ENCODE results near the gene DLST. TPM values are rescaled to one million over a fixed set of nuclear protein-coding genes. Genes with fewer than 3 reads are reported as not detected.

DLST gene
- polyA plus RNA-seq, 1 of the 3 experiments (the other 2 are of a cell fraction) = 92.3 TPM

DNA sequence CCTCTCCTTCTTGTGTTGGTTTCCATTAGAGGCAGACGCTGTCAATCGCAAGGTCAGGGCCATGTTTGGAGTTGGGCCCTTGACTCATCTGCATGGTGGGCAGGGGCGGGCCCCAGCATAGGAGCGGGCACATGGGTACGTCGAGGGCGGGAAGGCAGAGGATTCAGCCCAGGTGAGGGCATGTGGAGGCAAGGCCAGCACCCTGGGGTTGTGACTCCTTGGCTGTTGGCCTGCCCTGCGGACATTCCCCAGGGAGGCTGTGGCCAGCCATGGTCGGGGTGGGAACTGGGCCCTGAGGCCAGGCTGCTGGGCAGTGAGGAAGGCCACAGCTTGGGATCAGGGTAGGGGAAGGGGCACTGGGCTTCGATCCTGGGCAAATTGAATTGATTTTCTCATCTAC, 31.1 kb downstream of the DLST start (continued):
- TF ChIP-seq, protein P1, sequence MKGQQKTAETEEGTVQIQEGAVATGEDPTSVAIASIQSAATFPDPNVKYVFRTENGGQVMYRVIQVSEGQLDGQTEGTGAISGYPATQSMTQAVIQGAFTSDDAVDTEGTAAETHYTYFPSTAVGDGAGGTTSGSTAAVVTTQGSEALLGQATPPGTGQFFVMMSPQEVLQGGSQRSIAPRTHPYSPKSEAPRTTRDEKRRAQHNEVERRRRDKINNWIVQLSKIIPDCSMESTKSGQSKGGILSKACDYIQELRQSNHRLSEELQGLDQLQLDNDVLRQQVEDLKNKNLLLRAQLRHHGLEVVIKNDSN (IDR thresholded peaks at IDR 0.05; ENCODE audit: borderline replicate concordance, low read depth) = no peak

DNA sequence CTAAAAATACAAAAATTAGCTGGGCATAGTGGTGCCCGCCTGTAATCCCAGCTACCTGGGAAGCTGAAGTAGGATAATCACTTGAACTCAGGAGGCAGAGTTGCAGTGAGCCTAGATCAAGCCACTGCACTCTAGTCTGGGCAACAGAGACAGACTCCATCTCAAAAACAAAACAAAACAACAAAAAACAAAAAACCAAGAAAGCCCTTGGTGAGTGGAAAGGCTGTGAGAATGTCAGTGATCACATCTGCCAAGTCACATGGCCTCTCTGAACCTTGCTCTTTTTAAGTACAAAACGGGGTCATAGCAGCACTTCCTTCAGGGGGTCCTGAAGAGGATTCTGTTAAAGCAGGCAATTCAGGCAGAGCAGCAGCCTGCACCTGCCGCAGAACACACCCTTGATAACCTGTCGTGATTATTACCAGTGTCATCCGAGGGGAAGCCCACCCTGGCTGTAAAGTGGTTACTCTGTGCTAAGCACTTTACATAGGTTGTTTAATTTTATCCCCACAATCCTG, 31.7 kb downstream of the DLST start:
- ChIA-PET CTCF (interaction anchor here (1.2 to 26.0 kb wide), 3 partner anchors 9 to 175 kb away, joined by 3 to 537 read pairs (median 24); no protein-coding TSS in a partner anchor), POLR2A (no interaction called here)
- no peaks in the 10 kb centered on the region for H3K9me3 ChIP-seq
- no peak for DNase-seq
- no peak overlapping the region for H3K4me3 ChIP-seq (ENCODE audit: low read depth in 2 of 2, low read length in 1 of 2)
- H3K79me2 ChIP-seq (ENCODE audit: insufficient read depth) = no peaks in the 10 kb centered on the region
- H3K4me1 ChIP-seq (ENCODE audit: control insufficient read depth in 1 of 2, insufficient read depth in 2 of 2, low read depth in 1 of 2, low read length in 1 of 2) = no peaks in the 10 kb centered on the region; a peak in 1 of 4 replicates
- no peaks in the 10 kb centered on the region for H3K27me3 ChIP-seq (ENCODE audit: insufficient read depth)
- WGBS (ENCODE audit: low lambda C conversion rate) = 62% methylated on average over 5 of the region's 5 CpGs
- TF ChIP-seq GABPA (IDR thresholded peaks at IDR 0.05; ENCODE audit: low read depth) = no peak
- no peak for TF ChIP-seq FOXJ3 (CRISPR knock-in tag; IDR thresholded peaks at IDR 0.05)
- TF ChIP-seq, protein P2, sequence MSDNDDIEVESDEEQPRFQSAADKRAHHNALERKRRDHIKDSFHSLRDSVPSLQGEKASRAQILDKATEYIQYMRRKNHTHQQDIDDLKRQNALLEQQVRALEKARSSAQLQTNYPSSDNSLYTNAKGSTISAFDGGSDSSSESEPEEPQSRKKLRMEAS (IDR thresholded peaks at IDR 0.05; ENCODE audit: low read depth) = no peak
- no peak for TF ChIP-seq EZH2phosphoT487 (IDR thresholded peaks at IDR 0.05; ENCODE audit: borderline replicate concordance, low read depth)
- TF ChIP-seq SMC3 (IDR thresholded peaks at IDR 0.05; ENCODE audit: low read depth, low read length) = no peak
- TF ChIP-seq YY1 (IDR thresholded peaks at IDR 0.05; ENCODE audit: low read depth) = no peak
- no peak for TF ChIP-seq CHD2 (IDR thresholded peaks at IDR 0.05; ENCODE audit: low read length, partially characterized antibody)
- TF ChIP-seq, protein P3, sequence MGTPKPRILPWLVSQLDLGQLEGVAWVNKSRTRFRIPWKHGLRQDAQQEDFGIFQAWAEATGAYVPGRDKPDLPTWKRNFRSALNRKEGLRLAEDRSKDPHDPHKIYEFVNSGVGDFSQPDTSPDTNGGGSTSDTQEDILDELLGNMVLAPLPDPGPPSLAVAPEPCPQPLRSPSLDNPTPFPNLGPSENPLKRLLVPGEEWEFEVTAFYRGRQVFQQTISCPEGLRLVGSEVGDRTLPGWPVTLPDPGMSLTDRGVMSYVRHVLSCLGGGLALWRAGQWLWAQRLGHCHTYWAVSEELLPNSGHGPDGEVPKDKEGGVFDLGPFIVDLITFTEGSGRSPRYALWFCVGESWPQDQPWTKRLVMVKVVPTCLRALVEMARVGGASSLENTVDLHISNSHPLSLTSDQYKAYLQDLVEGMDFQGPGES (IDR thresholded peaks at IDR 0.05; ENCODE audit: low read depth, low read length) = no peak
- TF ChIP-seq EP300 (IDR thresholded peaks at IDR 0.05; ENCODE audit: borderline replicate concordance in 1 of 2, low read depth in 1 of 2, low read length in 1 of 2) = no peak
- TF ChIP-seq, protein P4, sequence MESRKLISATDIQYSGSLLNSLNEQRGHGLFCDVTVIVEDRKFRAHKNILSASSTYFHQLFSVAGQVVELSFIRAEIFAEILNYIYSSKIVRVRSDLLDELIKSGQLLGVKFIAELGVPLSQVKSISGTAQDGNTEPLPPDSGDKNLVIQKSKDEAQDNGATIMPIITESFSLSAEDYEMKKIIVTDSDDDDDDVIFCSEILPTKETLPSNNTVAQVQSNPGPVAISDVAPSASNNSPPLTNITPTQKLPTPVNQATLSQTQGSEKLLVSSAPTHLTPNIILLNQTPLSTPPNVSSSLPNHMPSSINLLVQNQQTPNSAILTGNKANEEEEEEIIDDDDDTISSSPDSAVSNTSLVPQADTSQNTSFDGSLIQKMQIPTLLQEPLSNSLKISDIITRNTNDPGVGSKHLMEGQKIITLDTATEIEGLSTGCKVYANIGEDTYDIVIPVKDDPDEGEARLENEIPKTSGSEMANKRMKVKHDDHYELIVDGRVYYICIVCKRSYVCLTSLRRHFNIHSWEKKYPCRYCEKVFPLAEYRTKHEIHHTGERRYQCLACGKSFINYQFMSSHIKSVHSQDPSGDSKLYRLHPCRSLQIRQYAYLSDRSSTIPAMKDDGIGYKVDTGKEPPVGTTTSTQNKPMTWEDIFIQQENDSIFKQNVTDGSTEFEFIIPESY (IDR thresholded peaks at IDR 0.05; ENCODE audit: borderline replicate concordance, low read depth) = no peak
- TF ChIP-seq NRF1 (IDR thresholded peaks at IDR 0.05; ENCODE audit: low read depth, low read length) = no peak
- no peak for TF ChIP-seq RAD21 (IDR thresholded peaks at IDR 0.05; ENCODE audit: low read length)
- TF ChIP-seq FOXM1 (IDR thresholded peaks at IDR 0.05; ENCODE audit: low read depth) = no peak
- H3K9me2 ChIP-seq = no peaks in the 10 kb centered on the region
- H3K9ac ChIP-seq = no peak overlapping the region
- H3F3A ChIP-seq (replicated peaks; ENCODE audit: insufficient read depth) = peaks cover 2% of the 10 kb centered on the region
- H3K4me2 ChIP-seq = no peak overlapping the region
- no peaks in the 10 kb centered on the region for H3K36me3 ChIP-seq (replicated peaks in 1 of 2; ENCODE audit: control insufficient read depth in 1 of 2, insufficient read depth in 2 of 2, low read length in 1 of 2)
- H2AFZ ChIP-seq (ENCODE audit: low read depth) = no peak overlapping the region
- no peak overlapping the region for H3K27ac ChIP-seq (ENCODE audit: low read depth in 2 of 2, low read length in 1 of 2)
- no peaks in the 10 kb centered on the region for H4K20me1 ChIP-seq (ENCODE audit: insufficient read depth)
